Psoas muscle (tissue), 8 donors: Measurements from ENCODE around the gene PLEKHA8. TPM values are rescaled to one million over a fixed set of nuclear protein-coding genes. Genes with fewer than 3 reads are reported as not detected.

Experiments
- ATAC-seq, 4 donors: fragments of 200-7000 bp; cut with Tn5 transposase; one replicate each; pipeline ENCODE4 v1.9.1; 2020; ENCODE audit warnings: moderate library complexity in 3 of 4, mild to moderate bottlenecking in 2 of 4
- DNase-seq, 2 donors: peaks; one replicate each; pipeline ENCODE4 v3.0.0-alpha.2; 2020
- H3K27ac ChIP-seq: fragments of 200-600 bp; one replicate; pipeline ENCODE4 v1.8.0; 2022
- H3K27me3 ChIP-seq, 3 donors: fragments of 200-600 bp in 1 of 3; one replicate each; pipeline versions ENCODE4 v1.6.1 to v1.8.0; 2013 to 2022; ENCODE audit warnings: low read length in 2 of 3, mild to moderate bottlenecking in 2 of 3, moderate library complexity in 1 of 3; ENCODE audit not compliant: insufficient read depth in 3 of 3
- H3K36me3 ChIP-seq, 2 donors: fragments of 200-600 bp in 1 of 2; one replicate each; pipeline versions ENCODE4 v1.6.1 to v1.8.0; 2013 to 2022; ENCODE audit warnings: low read depth in 1 of 2, mild to moderate bottlenecking in 1 of 2, moderate library complexity in 1 of 2; ENCODE audit not compliant: insufficient read depth in 1 of 2
- H3K4me1 ChIP-seq: fragments of 200-600 bp; one replicate; pipeline ENCODE4 v1.8.0; 2022
- H3K4me3 ChIP-seq: fragments of 200-600 bp; one replicate; pipeline ENCODE4 v1.8.0; 2022; ENCODE audit warnings: mild to moderate bottlenecking
- H3K9me3 ChIP-seq: fragments of 200-600 bp; one replicate; pipeline ENCODE4 v1.8.0; 2022
- CTCF ChIP-seq: fragments of 200-600 bp; IDR thresholded peaks from one replicate; pipeline ENCODE4 v1.8.0; 2022; ENCODE audit warnings: antibody characterized with exemption
- WGBS, 3 donors: extraction: QIAGEN DNeasy Blood & Tissue Kit; methylation state at CpG; one replicate each; pipeline versions ENCODE4 v1.1.6 to v1.1.7; 2013; 5-methylcytosine and 5-hydroxymethylcytosine counted together
- intact Hi-C, 2 donors: fragments of 100-400 bp; cut with DNase I; formaldehyde crosslinking; loops; one replicate each; pipeline versions ENCODE4 v1.11.0 to v1.14.2; 2022
- polyA plus RNA-seq, 3 donors: library from polyadenylated mRNA; stranded (reverse); fragments of 200-250 nt; gene quantifications; one replicate each; pipeline ENCODE4 v1.2.3, GENCODE V29; 2013
- total RNA-seq, 4 donors: library from RNA; stranded (reverse); fragmentation: NEBNext Ultra II Directional in 2 of 4; extraction: Animal tissue kit (Norgen Biotek cat#: 25700) in 2 of 4; gene quantifications; one replicate each; pipeline versions ENCODE4 v1.2.1 to v1.2.4, GENCODE V29; 2021 to 2023
- donor health status: healthy with polysubstance abuse.
- donor health status: DM: no; HTN: no; CAD: no; lungs with moderate emphysema.
- donor health status: Bipolar disorder and iron deficiency.
- donor health status: healthy.
- donor health status: DM: yes; HTN: yes; CAD: no.
- donor health status: DM: no; HTN: no; CAD: no.
- donor health status: DM: no; HTN: no; CAD: no.
- donor health status: DM: yes; HTN: yes; CAD: no.

Gene PLEKHA8
- total and polyA plus RNA-seq, 7 donors, result 1.3 to 4.0 (median 3.7) TPM

- no peak for ATAC-seq
These were observed 55.1 kb downstream of the PLEKHA8 start for GRCh38 chr7:30083334-30083733.

GRCh38 chr7:30084212-30084611 lies 56.0 kb downstream of the PLEKHA8 start:
- ATAC-seq (no peak), DNase-seq (no peak)
- WGBS, 3 donors, result 82 to 87% (median 83%) methylated on average over 3 of the region's 3 CpGs
- Histone ChIP-seq H3K4me1 (no peaks in the 10 kb centered on the region), H3K27me3 (no peaks in the 10 kb centered on the region), H3K4me3 (no peak overlapping the region), H3K27ac (no peak overlapping the region), H3K36me3 (peaks cover 2 to 30% of the 10 kb centered on the region in 2 donors), H3K9me3 (no peaks in the 10 kb centered on the region)
- TF ChIP-seq CTCF, result no peak
- intact Hi-C loops, result no loop called here

More at GRCh38 chr7:30083334-30083733, 55.1 kb downstream of the PLEKHA8 start:
- Histone ChIP-seq H3K4me3 (no peak overlapping the region), H3K27ac (no peak overlapping the region), H3K27me3 (no peaks in the 10 kb centered on the region), H3K4me1 (no peaks in the 10 kb centered on the region), H3K9me3 (no peaks in the 10 kb centered on the region), H3K36me3 (peaks cover 2 to 39% of the 10 kb centered on the region in 2 donors)
- intact Hi-C loops, result no loop called here
- WGBS, 3 donors, result 49 to 67% (median 66%) methylated on average over 1 of the region's 1 CpG
- no peak for DNase-seq
- TF ChIP-seq CTCF, result no peak

GRCh38 chr7:30086529-30086928 lies 58.3 kb downstream of the PLEKHA8 start:
- Histone ChIP-seq H3K4me1 (no peaks in the 10 kb centered on the region), H3K9me3 (no peaks in the 10 kb centered on the region), H3K27ac (no peak overlapping the region), H3K27me3 (no peaks in the 10 kb centered on the region), H3K4me3 (no peak overlapping the region), H3K36me3 (peaks cover 0 to 8% of the 10 kb centered on the region in 2 donors)
- TF ChIP-seq CTCF, result no peak
- ATAC-seq, result no peak
- intact Hi-C loops, result no loop called here
- no peak for DNase-seq

GRCh38 chr7:30087371-30087770 lies 59.2 kb downstream of the PLEKHA8 start:
- Histone ChIP-seq H3K27ac (no peak overlapping the region), H3K4me1 (no peaks in the 10 kb centered on the region), H3K4me3 (no peak overlapping the region), H3K27me3 (no peaks in the 10 kb centered on the region), H3K36me3 (no peaks in the 10 kb centered on the region), H3K9me3 (no peaks in the 10 kb centered on the region)
- DNase-seq (no peak), ATAC-seq (no peak)
- TF ChIP-seq CTCF, result no peak
- intact Hi-C loops, result no loop called here

- TF ChIP-seq CTCF, result no peak
- ATAC-seq, result no peak
- Histone ChIP-seq H3K27me3 (no peaks in the 10 kb centered on the region), H3K4me1 (no peaks in the 10 kb centered on the region), H3K36me3 (no peaks in the 10 kb centered on the region), H3K4me3 (no peak overlapping the region), H3K9me3 (no peaks in the 10 kb centered on the region), H3K27ac (no peak overlapping the region)
- no peak for DNase-seq
- intact Hi-C loops, result no loop called here
These were observed 60.1 kb downstream of the PLEKHA8 start for GRCh38 chr7:30088362-30088761.
